IPS-18a (cell line): ENCODE results near the gene POU1F1.
"Not testable (repeated sequence)": the region's sequence is repeated elsewhere in the genome, so short reads cannot be mapped to it uniquely, and the experiment has no call there.

Experiments
- H3K27ac ChIP-seq: one replicate; pipeline ENCODE4 v1.5.1; 2013; ENCODE audit warnings: low read length
- H3K27me3 ChIP-seq: one replicate; pipeline ENCODE4 v1.6.1; 2013; ENCODE audit warnings: mild to moderate bottlenecking, low read length; ENCODE audit not compliant: control insufficient read depth, insufficient read depth
- H3K36me3 ChIP-seq: one replicate; pipeline ENCODE4 v1.6.1; 2013; ENCODE audit warnings: low read depth, low read length; ENCODE audit not compliant: control insufficient read depth
- H3K4me1 ChIP-seq: one replicate; pipeline ENCODE4 v1.6.1; 2013; ENCODE audit warnings: low read depth, low read length; ENCODE audit not compliant: control insufficient read depth
- H3K4me3 ChIP-seq: one replicate; pipeline ENCODE4 v1.5.1; 2013; ENCODE audit warnings: low read length
- H3K9ac ChIP-seq: one replicate; pipeline ENCODE4 v1.6.1; 2013; ENCODE audit warnings: mild to moderate bottlenecking, low read length, moderate library complexity
- H3K9me3 ChIP-seq: one replicate; pipeline ENCODE4 v1.6.1; 2013; ENCODE audit warnings: low read depth, low read length; ENCODE audit not compliant: control insufficient read depth

Gene POU1F1

GRCh38 chr3:87248831-87249230, 27.6 kb downstream of the POU1F1 start:
- no peak overlapping the region for H3K9ac ChIP-seq
- no peak overlapping the region for H3K27ac ChIP-seq
- no peaks in the 10 kb centered on the region for H3K9me3 ChIP-seq
- H3K27me3 ChIP-seq: no peaks in the 10 kb centered on the region
- H3K4me1 ChIP-seq: no peaks in the 10 kb centered on the region
- no peak overlapping the region for H3K4me3 ChIP-seq
- peaks cover 29% of the 10 kb centered on the region for H3K36me3 ChIP-seq

- not testable (repeated sequence) for H3K27ac ChIP-seq, H3K9ac ChIP-seq, H3K27me3 ChIP-seq, H3K9me3 ChIP-seq, H3K4me3 ChIP-seq, H3K4me1 ChIP-seq
- H3K36me3 ChIP-seq: peaks cover 23% of the 10 kb centered on the region
These were observed 28.2 kb downstream of the POU1F1 start for GRCh38 chr3:87248231-87248630.

GRCh38 chr3:87247430-87247773, 29.0 kb downstream of the POU1F1 start:
- no peak overlapping the region for H3K4me3 ChIP-seq
- no peaks in the 10 kb centered on the region for H3K27me3 ChIP-seq
- peaks cover 26% of the 10 kb centered on the region for H3K36me3 ChIP-seq
- no peak overlapping the region for H3K27ac ChIP-seq
- H3K9me3 ChIP-seq: no peaks in the 10 kb centered on the region
- no peaks in the 10 kb centered on the region for H3K4me1 ChIP-seq
- H3K9ac ChIP-seq: no peak overlapping the region

- Histone ChIP-seq H3K27ac (no peak overlapping the region), H3K4me1 (no peaks in the 10 kb centered on the region), H3K27me3 (no peaks in the 10 kb centered on the region), H3K36me3 (peaks cover 27% of the 10 kb centered on the region), H3K4me3 (no peak overlapping the region), H3K9ac (no peak overlapping the region), H3K9me3 (no peaks in the 10 kb centered on the region)
These were observed 29.5 kb downstream of the POU1F1 start for GRCh38 chr3:87246662-87247429.

- no peak overlapping the region for H3K27ac ChIP-seq
- peaks cover 12% of the 10 kb centered on the region for H3K36me3 ChIP-seq
- no peak overlapping the region for H3K4me3 ChIP-seq
- peaks cover 6% of the 10 kb centered on the region for H3K4me1 ChIP-seq
- H3K9me3 ChIP-seq: no peaks in the 10 kb centered on the region
- H3K9ac ChIP-seq: no peak overlapping the region
- no peaks in the 10 kb centered on the region for H3K27me3 ChIP-seq
These were observed 40.3 kb downstream of the POU1F1 start for GRCh38 chr3:87236093-87236492.

- Histone ChIP-seq H3K4me1 (peaks cover 11% of the 10 kb centered on the region), H3K27me3 (no peaks in the 10 kb centered on the region), H3K9ac (no peak overlapping the region), H3K4me3 (no peak overlapping the region), H3K9me3 (no peaks in the 10 kb centered on the region), H3K27ac (no peak overlapping the region), H3K36me3 (peaks cover 5% of the 10 kb centered on the region)
These were observed 42.6 kb downstream of the POU1F1 start for GRCh38 chr3:87233805-87234204.

GRCh38 chr3:87229113-87229512, 47.3 kb downstream of the POU1F1 start:
- no peak overlapping the region for H3K9ac ChIP-seq
- H3K9me3 ChIP-seq: no peaks in the 10 kb centered on the region
- H3K27me3 ChIP-seq: no peaks in the 10 kb centered on the region
- peak overlapping the region; percentile 87 for H3K4me3 ChIP-seq
- H3K36me3 ChIP-seq: no peaks in the 10 kb centered on the region
- peaks cover 17% of the 10 kb centered on the region for H3K4me1 ChIP-seq
- no peak overlapping the region for H3K27ac ChIP-seq

- Histone ChIP-seq H3K9me3 (no peaks in the 10 kb centered on the region), H3K4me1 (peaks cover 17% of the 10 kb centered on the region), H3K27ac (no peak overlapping the region), H3K27me3 (no peaks in the 10 kb centered on the region), H3K9ac (peak overlapping the region; percentile 85), H3K4me3 (peak overlapping the region; percentile 87), H3K36me3 (no peaks in the 10 kb centered on the region)
These were observed 48.1 kb downstream of the POU1F1 start for GRCh38 chr3:87228316-87228715.

- Histone ChIP-seq H3K4me3 (peak overlapping the region; percentile 87), H3K36me3 (no peaks in the 10 kb centered on the region), H3K4me1 (peaks cover 12% of the 10 kb centered on the region), H3K27ac (peak overlapping the region; percentile 19), H3K27me3 (no peaks in the 10 kb centered on the region), H3K9me3 (no peaks in the 10 kb centered on the region), H3K9ac (peak overlapping the region; percentile 85)
These were observed 48.6 kb downstream of the POU1F1 start for GRCh38 chr3:87227835-87228144.

GRCh38 chr3:87227104-87227834, 49.1 kb downstream of the POU1F1 start, which contains the start of gene CHMP2B:
Gene CHMP2B, plus strand, starts transcription at chr3:87227309. Its CDS starts 214 bp downstream, at chr3:87227523.
- no peaks in the 10 kb centered on the region for H3K9me3 ChIP-seq
- no peaks in the 10 kb centered on the region for H3K36me3 ChIP-seq
- peak within 1 kb of the TSS; percentile 87 for H3K4me3 ChIP-seq
- H3K4me1 ChIP-seq: peaks cover 11% of the 10 kb centered on the region
- H3K27ac ChIP-seq: peak within 1 kb of the TSS; percentile 19
- H3K27me3 ChIP-seq: no peaks in the 10 kb centered on the region
- peak within 1 kb of the TSS; percentile 85 for H3K9ac ChIP-seq

GRCh38 chr3:87225659-87226058, 50.7 kb downstream of the POU1F1 start:
- Histone ChIP-seq H3K4me1 (peaks cover 11% of the 10 kb centered on the region), H3K9ac (no peak overlapping the region), H3K9me3 (no peaks in the 10 kb centered on the region), H3K27me3 (no peaks in the 10 kb centered on the region), H3K36me3 (no peaks in the 10 kb centered on the region), H3K4me3 (no peak overlapping the region), H3K27ac (no peak overlapping the region)

GRCh38 chr3:87219611-87220010, 56.8 kb downstream of the POU1F1 start:
- no peak overlapping the region for H3K27ac ChIP-seq
- H3K4me1 ChIP-seq: no peaks in the 10 kb centered on the region
- H3K36me3 ChIP-seq: no peaks in the 10 kb centered on the region
- no peaks in the 10 kb centered on the region for H3K9me3 ChIP-seq
- no peaks in the 10 kb centered on the region for H3K27me3 ChIP-seq
- H3K4me3 ChIP-seq: no peak overlapping the region
- H3K9ac ChIP-seq: no peak overlapping the region
